Stimulated activated CD8-positive, alpha-beta memory T cell treated with anti-CD3 and anti-CD28 coated beads, Interleukin-4, amount 100 ng/mL, for 48 hours (primary cell): ENCODE data around the gene HHAT.

Source experiments
- DNase-seq: peaks from one replicate; pipeline ENCODE4 v3.0.0-alpha.2; 2020

Gene HHAT

GRCh38 chr1:210360852-210361477, 32.3 kb downstream of the HHAT start:
- no peak for DNase-seq

GRCh38 chr1:210361665-210362064, 33.0 kb downstream of the HHAT start:
- no peak for DNase-seq

GRCh38 chr1:210362526-210362925, 33.8 kb downstream of the HHAT start:
- DNase-seq = no peak

DNA sequence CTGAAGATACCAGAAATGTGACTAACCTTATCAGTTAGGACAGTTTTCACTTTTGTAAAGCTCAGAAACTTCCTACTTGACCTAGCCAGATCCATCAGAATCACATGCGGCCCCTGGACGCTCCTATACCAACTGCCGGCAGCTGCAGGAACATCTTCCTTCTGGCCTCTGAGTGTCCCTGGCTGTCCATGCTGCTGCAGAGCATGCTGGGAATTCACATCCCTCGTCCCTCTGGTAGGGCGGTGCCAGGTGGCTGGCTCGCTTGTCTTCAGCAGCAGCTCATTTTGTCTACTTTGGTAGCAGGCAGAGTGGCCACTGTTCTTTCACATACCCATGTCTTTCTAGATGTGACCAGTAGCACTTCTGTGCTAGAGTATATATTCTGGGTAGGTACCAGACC, 34.4 kb downstream of the HHAT start:
- DNase-seq = no peak

- no peak for DNase-seq
These were observed 35.8 kb downstream of the HHAT start for GRCh38 chr1:210364479-210364878.

GRCh38 chr1:210366767-210367166, 38.1 kb downstream of the HHAT start:
- no peak for DNase-seq

- DNase-seq = no peak
These were observed 38.9 kb downstream of the HHAT start for GRCh38 chr1:210367566-210367965.

- no peak for DNase-seq
These were observed 40.7 kb downstream of the HHAT start for GRCh38 chr1:210369425-210369824.

- DNase-seq = no peak
These were observed 43.2 kb downstream of the HHAT start for GRCh38 chr1:210371916-210372315.

DNA sequence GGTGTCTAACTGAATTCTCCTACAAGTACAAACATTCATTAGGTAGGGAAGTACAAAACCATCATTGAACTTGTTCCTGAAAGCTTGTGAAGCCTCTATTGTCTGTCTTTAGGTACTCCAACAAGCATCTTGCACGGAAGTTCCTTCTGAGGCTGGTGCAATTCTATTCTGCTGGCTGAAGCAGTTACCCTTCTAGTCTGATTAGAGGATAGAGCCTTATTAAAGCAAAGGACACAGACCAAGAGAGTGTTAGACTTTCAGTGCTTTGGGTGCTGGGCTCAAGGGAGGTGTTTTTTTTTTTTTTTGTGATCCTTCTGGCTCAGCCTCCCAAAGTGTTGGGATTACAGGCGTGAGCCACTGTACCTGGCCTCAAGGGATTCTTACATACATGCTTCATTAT, 43.8 kb downstream of the HHAT start:
- DNase-seq = no peak

DNA sequence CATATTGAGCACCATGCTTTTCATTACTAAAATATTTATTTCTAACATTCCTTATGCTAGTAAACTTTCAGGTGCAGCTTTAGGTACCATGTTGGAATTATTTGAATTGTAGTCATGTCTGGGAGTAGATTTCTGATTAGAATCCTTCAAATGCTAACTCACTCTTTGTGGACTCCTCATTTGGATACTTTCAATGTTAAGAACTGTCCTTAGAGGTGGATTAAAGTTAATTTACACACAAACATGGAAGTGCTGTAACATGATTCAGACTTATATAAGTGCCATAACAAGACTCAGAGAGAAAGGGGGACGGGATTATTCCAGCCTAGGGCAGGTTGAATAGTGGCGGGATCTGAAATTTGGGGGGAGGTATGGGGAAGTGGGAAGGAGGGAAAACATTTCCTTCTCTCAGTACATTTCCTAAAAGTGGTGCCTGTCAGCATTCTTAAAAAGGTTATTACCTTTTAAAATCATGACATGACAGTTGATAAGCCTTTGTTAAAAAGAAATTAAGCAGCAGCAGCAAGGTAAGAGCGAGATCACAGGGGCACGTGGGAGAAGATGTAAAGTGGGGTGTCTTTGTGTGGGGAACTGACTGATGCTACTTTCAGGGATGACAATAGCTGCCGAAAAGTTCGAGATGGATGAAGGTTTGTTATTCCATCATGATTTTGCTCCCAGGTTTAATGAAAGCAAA, 44.4 kb downstream of the HHAT start:
- DNase-seq = no peak

GRCh38 chr1:210373628-210373877, 44.9 kb downstream of the HHAT start:
- DNase-seq = no peak

- DNase-seq = peak; percentile 86
These were observed 45.3 kb downstream of the HHAT start for GRCh38 chr1:210373878-210374599.

DNA sequence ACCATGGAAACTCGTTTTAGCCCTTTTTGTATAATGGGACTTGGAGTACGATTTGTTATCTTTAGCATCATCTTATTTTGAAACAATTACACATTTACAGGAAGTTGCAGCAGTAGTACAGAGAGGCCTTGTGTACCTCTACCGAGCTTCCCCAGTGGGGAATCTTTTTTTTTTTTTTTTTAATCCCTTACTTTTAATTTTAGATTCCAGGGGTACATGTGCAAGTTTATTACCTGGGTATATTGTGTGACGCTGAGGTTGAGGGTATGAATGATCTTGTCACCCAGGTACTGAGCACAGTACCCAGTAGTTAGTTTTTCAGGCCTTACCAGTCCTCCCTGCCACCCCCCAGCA, 45.9 kb downstream of the HHAT start:
- DNase-seq = no peak

DNA sequence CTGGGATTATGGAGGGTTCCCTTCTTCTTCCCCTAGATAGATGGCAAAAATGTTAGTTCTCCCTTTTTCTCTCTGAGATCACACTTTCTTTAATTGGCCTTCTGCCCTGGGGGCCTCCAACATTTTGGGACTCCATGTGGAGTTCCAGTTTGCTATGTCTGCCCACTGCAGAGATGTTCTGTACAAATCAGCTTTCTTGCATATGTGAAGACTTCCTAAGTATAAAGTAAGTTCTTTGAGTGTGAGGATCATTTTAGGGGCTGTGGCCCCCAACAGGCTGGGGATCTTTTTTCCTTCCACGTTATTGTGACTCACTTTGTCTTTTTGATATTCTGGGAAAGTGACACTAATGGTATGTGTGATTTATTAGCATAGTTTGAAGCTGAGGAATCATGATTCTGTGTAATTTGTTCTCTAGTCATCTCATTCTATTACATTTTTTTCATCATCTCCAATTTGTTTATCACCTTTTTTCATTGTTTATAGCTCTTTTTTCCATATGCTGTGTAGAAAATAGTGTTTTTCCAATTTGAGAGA, 48.2 kb downstream of the HHAT start:
- no peak for DNase-seq

DNA sequence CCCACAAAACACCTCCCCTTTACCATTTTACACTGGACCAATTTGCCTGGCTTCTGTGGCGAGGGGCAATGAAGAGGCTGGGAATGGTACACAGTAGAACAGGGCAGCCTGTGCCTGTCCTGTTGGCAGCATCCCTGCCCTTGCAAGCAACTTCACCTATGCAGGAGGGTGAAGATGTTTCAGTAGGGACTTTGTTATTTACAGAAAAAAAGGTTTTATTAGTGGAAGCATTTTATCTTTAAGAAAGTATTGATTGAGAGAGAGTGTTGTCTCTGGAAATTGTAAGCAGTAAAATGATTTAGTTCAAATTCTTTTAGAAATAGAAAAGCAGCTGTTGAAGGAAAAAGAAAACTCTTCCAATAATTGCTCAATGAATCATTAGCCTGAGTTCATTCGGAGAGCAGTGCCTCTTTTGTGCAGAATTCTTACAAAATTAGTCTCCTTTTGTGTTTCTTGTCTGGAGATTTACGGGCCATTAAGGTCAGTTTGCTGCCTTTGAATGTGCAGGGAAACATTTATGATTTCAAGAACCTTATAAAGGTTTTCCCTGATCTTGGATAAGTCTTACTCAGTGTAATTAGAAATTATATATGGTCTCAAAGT, 49.1 kb downstream of the HHAT start:
- DNase-seq = no peak

- DNase-seq = no peak
These were observed 50.0 kb downstream of the HHAT start for GRCh38 chr1:210378736-210379135.

DNA sequence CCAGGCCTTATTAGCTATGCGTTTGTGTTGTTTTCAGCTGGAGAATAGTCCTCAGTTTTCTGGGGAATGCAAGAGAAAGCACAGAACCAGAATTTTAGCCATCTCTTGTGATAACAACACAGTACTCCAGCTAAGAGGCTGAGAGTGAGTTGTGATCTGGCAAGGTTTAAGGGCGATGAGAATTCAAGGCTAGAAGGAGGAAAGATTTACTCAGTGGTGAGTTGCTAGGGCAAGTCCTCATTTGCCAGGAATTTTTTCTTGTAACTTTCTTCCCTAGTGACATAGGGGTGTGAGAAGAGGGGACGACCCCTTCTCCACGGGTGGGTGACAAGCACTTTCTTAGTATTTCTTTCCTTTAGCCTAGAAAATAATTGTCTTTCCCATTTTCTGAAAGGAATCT, 53.2 kb downstream of the HHAT start:
- no peak for DNase-seq

DNA sequence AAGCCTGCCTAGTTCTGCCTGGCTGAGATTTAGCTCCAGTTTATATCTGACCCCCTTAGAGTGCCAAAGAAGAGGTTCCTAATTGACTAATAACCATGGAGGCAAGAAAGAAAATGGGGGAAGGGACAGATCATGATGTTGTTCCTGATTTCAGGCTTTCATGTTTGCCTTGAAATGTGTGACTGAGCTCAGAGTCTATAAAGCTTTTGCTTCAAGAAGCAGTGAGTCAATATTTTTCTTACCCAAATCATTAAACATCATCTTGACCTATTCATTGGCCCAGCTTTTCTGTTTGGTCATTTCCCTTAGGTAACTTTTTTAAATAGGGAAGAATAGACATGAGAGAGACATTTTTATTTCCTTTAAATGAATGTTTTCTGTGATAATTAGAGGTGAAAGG, 55.9 kb downstream of the HHAT start:
- DNase-seq = no peak

- no peak for DNase-seq
These were observed 56.5 kb downstream of the HHAT start for GRCh38 chr1:210385228-210385627.

DNA sequence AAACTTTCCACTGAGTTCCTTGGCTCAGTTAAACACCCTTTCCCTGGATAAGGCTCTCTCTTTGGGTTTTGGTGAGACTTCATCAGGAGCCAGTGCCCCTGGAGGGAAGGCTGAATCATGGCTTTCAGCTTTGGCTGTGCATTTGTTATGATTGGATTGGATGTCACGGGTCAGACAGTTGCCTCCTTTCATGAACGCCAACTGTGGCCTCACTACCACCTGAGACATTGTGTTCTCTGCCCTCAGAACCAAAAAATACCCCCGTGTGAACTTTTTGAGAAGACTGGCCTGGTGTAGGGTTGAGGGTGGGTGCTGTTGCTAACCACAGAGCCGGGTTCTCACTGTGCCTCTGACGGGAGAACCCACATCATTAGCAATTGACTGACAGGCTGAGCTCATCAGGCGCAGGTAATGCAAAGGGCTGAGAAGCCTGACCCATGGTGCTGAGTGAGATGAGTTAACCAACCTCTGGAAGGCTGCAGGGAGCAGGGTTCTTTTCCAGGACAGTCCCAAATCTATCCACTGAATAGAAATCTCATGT, 65.6 kb downstream of the HHAT start:
- no peak for DNase-seq

DNA sequence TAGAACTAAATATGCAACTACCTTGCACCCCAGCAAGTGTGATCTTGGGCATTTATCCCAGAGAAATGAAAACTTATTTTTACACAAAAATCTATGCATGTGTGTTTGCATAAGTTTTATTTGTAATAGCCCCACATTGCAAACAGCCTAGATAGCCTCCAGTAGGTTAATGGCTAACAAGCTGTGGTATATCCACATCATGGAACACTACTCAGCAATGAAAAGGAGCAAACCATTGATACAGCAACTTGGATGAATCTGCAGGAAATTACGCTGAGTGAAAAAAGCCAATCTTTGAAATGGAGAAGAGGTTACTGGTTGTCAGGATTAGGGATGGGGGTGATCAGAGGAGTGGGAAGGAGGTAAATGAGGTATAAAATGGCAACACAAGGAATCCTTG, 67.8 kb downstream of the HHAT start:
- DNase-seq = no peak

GRCh38 chr1:210397252-210397651, 68.5 kb downstream of the HHAT start:
- DNase-seq = no peak

DNA sequence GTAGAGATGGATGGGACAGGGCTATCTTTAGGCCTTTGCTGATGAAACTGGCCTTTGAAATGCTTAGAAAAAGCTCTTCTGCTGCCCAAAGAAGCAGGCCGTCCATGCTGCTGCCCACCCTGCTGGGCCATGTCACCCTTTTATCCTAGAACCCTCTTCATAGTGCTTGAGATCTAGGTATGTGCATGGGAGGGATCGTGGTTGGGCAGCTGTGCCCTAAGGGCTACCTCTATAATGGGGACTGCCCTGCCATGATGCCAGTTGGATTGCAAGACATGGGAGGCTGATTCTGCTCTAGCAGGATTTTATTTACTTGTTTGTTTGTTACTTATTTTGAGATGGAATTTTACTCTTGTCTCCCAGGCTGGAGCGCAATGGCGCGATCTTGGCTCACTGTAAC, 69.0 kb downstream of the HHAT start:
- DNase-seq = no peak
